ENCODE measurements around the gene AGAP3. TPM values are rescaled to one million over a fixed set of nuclear protein-coding genes. Genes with fewer than 3 reads are reported as not detected.

Gene AGAP3
- total and polyA plus RNA-seq, 4 donors, result 45.7 to 247 (median 134) TPM

DNA sequence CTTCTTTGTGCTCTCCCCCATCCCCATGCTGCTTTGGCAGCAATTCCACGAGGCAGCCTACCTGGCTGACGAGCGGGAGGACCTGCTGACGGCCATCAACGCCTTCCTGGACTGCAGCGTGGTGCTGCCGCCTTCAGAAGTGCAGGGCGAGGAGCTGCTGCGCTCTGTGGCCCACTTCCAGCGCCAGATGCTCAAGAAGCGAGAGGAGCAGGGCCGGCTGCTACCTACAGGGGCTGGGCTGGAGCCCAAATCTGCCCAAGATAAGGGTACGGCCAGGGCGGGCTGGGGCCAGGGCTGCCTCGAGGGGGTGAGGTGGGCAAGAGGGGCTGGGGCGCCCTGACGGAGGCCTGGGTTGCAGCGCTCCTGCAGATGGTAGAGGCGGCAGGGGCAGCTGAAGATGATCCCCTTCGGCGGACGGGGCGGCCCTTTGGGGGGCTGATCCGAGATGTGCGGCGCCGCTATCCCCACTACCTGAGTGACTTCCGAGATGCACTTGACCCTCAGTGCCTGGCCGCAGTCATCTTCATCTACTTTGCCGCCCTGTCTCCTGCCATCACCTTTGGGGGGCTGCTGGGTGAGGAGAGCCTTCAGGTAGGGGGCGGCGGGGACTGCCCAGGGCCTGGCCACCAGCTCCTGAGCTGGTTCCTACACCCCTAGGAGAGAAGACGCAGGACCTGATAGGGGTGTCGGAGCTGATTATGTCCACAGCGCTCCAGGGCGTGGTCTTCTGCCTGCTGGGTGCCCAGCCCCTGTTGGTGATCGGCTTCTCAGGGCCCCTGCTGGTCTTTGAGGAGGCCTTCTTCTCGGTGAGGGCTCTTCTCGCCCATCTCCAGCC, 15.0 kb upstream of the AGAP3 start:
- peaks cover 85% of the 10 kb centered on the region for H3K36me3 ChIP-seq (ENCODE audit: control insufficient read depth, insufficient read depth, low read length)
- no peak for DNase-seq (ENCODE audit: low read depth in 4 of 6, low spot score in 6 of 6)
- H3K9me3 ChIP-seq (ENCODE audit: control insufficient read depth, insufficient read depth, low read length), result no peaks in the 10 kb centered on the region
- H3K27me3 ChIP-seq (ENCODE audit: control insufficient read depth, insufficient read depth, low read length), result no peaks in the 10 kb centered on the region
- no peak overlapping the region for H3K4me3 ChIP-seq (ENCODE audit: low read depth, low read length)
- WGBS (ENCODE audit: insufficient coverage), result 97% methylated on average over 39 of the region's 39 CpGs
- no peak overlapping the region for H3K27ac ChIP-seq (ENCODE audit: low read depth, low read length)
- H3K4me1 ChIP-seq (ENCODE audit: control insufficient read depth, insufficient read depth, low read length), result no peaks in the 10 kb centered on the region

DNA sequence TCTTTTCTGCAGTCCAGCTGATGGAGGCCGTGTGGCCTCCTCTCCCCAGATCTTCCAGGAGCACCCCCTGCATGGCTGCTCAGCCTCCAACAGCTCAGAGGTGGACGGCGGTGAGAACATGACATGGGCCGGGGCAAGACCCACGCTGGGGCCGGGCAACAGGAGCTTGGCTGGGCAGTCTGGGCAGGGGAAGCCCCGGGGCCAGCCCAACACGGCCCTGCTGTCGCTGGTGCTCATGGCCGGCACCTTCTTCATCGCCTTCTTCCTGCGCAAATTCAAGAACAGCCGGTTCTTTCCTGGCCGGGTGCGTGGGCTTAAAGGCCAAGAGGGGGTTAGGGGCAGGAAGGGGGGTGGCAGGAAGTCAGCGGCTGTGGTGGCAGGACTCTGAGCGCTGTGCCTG, 12.3 kb upstream of the AGAP3 start:
- DNase-seq (ENCODE audit: low read depth in 4 of 6, low spot score in 6 of 6), result no peak
- H3K4me3 ChIP-seq (ENCODE audit: low read depth, low read length), result no peak overlapping the region
- peaks cover 16% of the 10 kb centered on the region for H3K4me1 ChIP-seq (ENCODE audit: control insufficient read depth, insufficient read depth, low read length)
- H3K27ac ChIP-seq (ENCODE audit: low read depth, low read length), result no peak overlapping the region
- peaks cover 93% of the 10 kb centered on the region for H3K36me3 ChIP-seq (ENCODE audit: control insufficient read depth, insufficient read depth, low read length)
- no peaks in the 10 kb centered on the region for H3K9me3 ChIP-seq (ENCODE audit: control insufficient read depth, insufficient read depth, low read length)
- WGBS (ENCODE audit: insufficient coverage), result 93% methylated on average over 17 of the region's 17 CpGs
- H3K27me3 ChIP-seq (ENCODE audit: control insufficient read depth, insufficient read depth, low read length), result no peaks in the 10 kb centered on the region

DNA sequence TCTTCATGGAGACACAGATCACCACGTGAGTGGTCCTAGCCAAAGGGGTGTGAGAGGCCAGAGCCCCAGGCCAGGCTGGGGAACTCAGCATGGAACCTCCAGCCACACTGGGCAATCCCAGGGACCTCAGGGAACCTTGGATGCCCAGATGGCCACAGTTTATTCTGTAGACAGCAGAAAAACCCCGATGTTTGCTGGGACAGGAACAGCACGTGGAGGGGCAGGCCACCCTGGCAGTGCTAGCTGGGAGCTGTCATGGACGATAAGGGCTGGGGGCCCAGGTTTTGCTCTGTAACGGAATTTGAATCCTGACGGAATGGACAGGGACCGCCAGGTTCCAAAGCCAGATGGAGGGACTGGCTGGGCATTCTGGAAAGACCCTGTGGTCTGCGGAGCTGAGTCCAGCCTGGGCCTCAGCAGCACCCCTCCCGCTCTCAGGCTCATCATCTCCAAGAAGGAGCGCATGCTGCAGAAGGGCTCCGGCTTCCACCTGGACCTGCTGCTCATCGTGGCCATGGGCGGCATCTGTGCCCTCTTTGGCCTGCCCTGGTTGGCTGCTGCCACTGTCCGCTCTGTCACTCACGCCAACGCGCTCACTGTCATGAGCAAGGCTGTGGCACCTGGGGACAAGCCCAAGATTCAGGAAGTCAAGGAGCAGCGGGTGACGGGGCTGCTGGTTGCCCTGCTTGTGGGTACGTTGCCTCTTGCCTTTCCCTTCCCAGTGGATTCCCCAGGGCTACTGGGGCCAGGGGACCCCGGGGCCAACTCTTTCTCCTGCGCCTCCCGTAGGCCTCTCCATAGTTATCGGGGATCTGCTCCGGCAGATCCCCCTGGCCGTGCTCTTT, 11.2 kb upstream of the AGAP3 start:
- H3K4me3 ChIP-seq (ENCODE audit: low read depth, low read length), result no peak overlapping the region
- peaks cover 27% of the 10 kb centered on the region for H3K4me1 ChIP-seq (ENCODE audit: control insufficient read depth, insufficient read depth, low read length)
- no peak overlapping the region for H3K27ac ChIP-seq (ENCODE audit: low read depth, low read length)
- no peaks in the 10 kb centered on the region for H3K9me3 ChIP-seq (ENCODE audit: control insufficient read depth, insufficient read depth, low read length)
- peaks cover 92% of the 10 kb centered on the region for H3K36me3 ChIP-seq (ENCODE audit: control insufficient read depth, insufficient read depth, low read length)
- WGBS (ENCODE audit: insufficient coverage), result 92% methylated on average over 26 of the region's 26 CpGs
- no peak for DNase-seq (ENCODE audit: low read depth in 4 of 6, low spot score in 6 of 6)
- no peaks in the 10 kb centered on the region for H3K27me3 ChIP-seq (ENCODE audit: control insufficient read depth, insufficient read depth, low read length)

DNA sequence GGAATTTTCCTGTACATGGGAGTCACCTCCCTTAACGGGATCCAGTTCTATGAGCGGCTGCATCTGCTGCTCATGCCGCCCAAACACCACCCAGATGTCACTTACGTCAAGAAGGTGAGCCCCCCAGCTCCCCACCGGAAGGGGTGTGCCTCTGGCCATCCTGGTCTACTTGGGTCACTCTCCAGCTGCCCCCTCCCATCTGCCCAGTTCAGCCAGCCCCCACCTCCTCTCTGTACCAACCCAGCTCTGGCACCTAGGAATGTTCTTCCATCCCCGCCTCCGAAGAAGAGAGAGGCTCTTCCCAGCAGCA, 10.7 kb upstream of the AGAP3 start:
- H3K27ac ChIP-seq (ENCODE audit: low read depth, low read length), result no peak overlapping the region
- no peak for DNase-seq (ENCODE audit: low read depth in 4 of 6, low spot score in 6 of 6)
- peaks cover 86% of the 10 kb centered on the region for H3K36me3 ChIP-seq (ENCODE audit: control insufficient read depth, insufficient read depth, low read length)
- 90% methylated on average over 7 of the region's 7 CpGs for WGBS (ENCODE audit: insufficient coverage)
- H3K27me3 ChIP-seq (ENCODE audit: control insufficient read depth, insufficient read depth, low read length), result no peaks in the 10 kb centered on the region
- no peak overlapping the region for H3K4me3 ChIP-seq (ENCODE audit: low read depth, low read length)
- peaks cover 29% of the 10 kb centered on the region for H3K4me1 ChIP-seq (ENCODE audit: control insufficient read depth, insufficient read depth, low read length)
- no peaks in the 10 kb centered on the region for H3K9me3 ChIP-seq (ENCODE audit: control insufficient read depth, insufficient read depth, low read length)

DNA sequence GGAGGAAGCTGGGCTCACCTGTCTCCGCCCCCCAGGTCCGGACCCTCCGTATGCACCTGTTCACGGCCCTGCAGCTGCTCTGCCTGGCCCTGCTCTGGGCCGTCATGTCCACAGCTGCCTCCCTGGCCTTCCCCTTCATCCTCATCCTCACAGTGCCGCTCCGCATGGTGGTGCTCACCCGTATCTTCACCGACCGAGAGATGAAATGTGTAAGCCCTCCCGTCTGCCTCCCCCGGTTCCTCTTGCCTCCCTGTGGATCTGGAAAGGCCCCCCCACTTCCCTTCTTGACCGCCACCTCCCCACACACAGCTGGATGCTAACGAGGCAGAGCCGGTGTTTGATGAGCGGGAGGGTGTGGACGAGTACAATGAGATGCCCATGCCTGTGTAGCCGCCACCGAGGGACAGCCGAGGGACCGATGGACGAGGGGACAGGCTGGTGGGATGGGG, 10.3 kb upstream of the AGAP3 start:
- H3K27ac ChIP-seq (ENCODE audit: low read depth, low read length), result no peak overlapping the region
- H3K4me1 ChIP-seq (ENCODE audit: control insufficient read depth, insufficient read depth, low read length), result peaks cover 32% of the 10 kb centered on the region
- DNase-seq (ENCODE audit: low read depth in 4 of 6, low spot score in 6 of 6), result no peak
- H3K27me3 ChIP-seq (ENCODE audit: control insufficient read depth, insufficient read depth, low read length), result no peaks in the 10 kb centered on the region
- H3K36me3 ChIP-seq (ENCODE audit: control insufficient read depth, insufficient read depth, low read length), result peaks cover 82% of the 10 kb centered on the region
- H3K4me3 ChIP-seq (ENCODE audit: low read depth, low read length), result no peak overlapping the region
- WGBS (ENCODE audit: insufficient coverage), result 84% methylated on average over 10 of the region's 22 CpGs
- no peaks in the 10 kb centered on the region for H3K9me3 ChIP-seq (ENCODE audit: control insufficient read depth, insufficient read depth, low read length)

DNA sequence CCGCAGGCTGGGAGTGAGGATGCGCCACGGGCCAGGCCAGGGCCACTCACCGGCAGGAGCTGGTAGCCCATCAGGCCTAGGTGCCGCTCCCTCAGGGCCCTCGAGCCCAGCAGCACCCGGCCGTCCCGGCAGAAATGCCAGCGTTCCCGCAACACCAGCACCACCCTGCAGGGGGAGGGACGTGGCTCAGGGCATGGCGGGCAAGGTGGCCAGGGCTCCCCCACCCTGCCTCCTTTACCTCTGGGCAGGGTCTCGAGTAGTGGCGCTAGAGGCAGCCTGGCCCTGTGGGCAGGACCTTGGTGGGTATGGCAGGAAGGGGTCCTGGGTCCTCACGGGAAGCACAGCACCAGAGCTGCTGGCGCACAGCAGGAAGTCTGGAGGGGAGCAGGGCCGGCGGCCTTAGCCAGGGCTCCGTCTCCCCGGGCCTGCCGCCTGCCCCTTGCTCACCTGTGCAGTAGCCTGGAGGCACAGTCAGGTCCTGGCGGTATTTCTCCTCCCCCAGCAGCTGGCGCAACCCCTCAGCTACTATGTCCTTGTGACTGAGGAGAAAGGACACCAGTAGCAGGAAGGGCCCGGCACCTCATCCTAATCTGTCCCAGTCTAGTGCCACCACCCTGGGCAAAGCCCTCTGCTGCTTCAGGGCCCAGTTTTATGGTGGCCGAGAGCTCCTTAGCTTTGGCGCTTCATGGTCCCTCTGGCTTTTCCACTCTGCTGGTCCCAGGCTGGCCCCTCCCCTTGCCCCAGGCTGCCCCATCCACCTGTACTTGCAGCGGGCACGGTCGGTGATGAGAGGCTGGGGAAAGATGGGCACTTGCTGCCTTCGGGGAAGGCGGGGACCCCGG, 9.2 kb upstream of the AGAP3 start:
- Histone ChIP-seq H3K27ac (ENCODE audit: low read depth, low read length) (no peak overlapping the region), H3K36me3 (ENCODE audit: control insufficient read depth, insufficient read depth, low read length) (peaks cover 79% of the 10 kb centered on the region), H3K27me3 (ENCODE audit: control insufficient read depth, insufficient read depth, low read length) (no peaks in the 10 kb centered on the region), H3K9me3 (ENCODE audit: control insufficient read depth, insufficient read depth, low read length) (no peaks in the 10 kb centered on the region), H3K4me3 (ENCODE audit: low read depth, low read length) (no peak overlapping the region), H3K4me1 (ENCODE audit: control insufficient read depth, insufficient read depth, low read length) (peaks cover 42% of the 10 kb centered on the region)
- DNase-seq (ENCODE audit: low read depth in 4 of 6, low spot score in 6 of 6), result no peak
- WGBS (ENCODE audit: insufficient coverage), result 77% methylated on average over 31 of the region's 33 CpGs

DNA sequence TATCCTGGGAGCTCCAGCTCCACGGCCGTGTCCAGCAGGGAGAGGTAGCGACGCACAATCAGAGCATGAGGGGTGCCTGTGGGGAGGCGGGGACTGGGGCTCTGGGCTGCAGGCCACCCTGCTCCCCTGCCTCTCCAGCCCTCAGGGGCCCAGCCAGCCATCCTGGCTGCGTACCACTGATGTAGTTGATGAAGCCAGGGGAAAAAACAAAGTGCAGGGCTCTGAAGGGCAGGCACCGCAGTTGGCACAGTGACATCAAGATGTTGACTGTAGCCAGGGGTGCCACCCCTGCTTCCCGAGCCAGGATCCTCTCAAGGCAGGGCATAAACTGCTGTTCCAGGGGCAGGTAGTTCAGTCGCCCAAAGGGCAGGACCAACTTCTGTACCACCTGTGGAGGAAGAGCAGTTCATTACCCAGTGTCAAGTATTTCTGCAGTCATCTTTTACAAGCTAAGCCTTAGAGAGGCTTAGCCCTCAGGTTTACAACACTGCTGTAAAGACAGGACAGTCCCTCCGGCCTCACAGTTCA, 8.5 kb upstream of the AGAP3 start:
- no peaks in the 10 kb centered on the region for H3K9me3 ChIP-seq (ENCODE audit: control insufficient read depth, insufficient read depth, low read length)
- no peak for DNase-seq (ENCODE audit: low read depth in 4 of 6, low spot score in 6 of 6)
- H3K4me3 ChIP-seq (ENCODE audit: low read depth, low read length), result no peak overlapping the region
- H3K4me1 ChIP-seq (ENCODE audit: control insufficient read depth, insufficient read depth, low read length), result peaks cover 49% of the 10 kb centered on the region
- WGBS (ENCODE audit: insufficient coverage), result 81% methylated on average over 10 of the region's 10 CpGs
- H3K36me3 ChIP-seq (ENCODE audit: control insufficient read depth, insufficient read depth, low read length), result peaks cover 80% of the 10 kb centered on the region
- H3K27ac ChIP-seq (ENCODE audit: low read depth, low read length), result no peak overlapping the region
- no peaks in the 10 kb centered on the region for H3K27me3 ChIP-seq (ENCODE audit: control insufficient read depth, insufficient read depth, low read length)

DNA sequence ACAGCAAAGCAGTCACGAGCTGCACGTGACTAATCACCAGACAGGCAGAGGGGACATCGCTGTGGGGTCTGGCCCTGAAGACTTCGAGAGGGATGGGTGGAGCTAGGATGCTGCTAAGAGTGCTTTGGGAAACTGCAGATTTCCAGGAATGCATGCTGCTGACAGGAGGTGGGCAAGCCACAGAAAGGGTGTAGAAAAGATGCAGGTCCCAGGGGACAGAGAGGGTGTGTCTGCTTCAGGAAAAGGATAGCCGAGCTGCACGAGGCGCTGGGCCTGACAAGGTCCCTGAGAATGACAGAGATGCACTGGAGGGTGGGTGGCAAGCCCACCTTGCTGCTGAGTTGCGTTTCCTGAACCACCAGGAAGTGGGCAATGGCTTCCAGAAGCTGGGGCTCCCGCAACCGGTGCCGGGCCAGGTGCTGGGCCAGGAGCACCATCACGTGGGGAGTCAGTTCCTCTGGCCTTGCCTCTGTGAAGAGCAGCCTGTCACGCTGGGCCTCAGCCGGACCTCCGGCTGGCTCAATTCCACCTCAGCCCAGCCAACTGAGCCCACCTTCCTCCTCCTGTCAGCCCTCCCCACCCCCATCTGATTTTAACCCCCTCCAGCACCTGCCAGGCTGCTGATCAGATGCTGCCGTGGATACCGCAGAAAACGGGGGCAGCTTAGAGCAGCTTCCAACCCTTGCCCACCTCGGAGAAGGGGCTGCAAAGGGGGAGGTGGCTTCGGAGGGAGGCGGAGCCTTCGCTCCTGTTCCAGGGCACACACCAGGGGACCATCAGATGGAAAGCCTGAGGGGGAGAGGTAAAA, 7.8 kb upstream of the AGAP3 start:
- peaks cover 53% of the 10 kb centered on the region for H3K4me1 ChIP-seq (ENCODE audit: control insufficient read depth, insufficient read depth, low read length)
- 37% methylated on average over 20 of the region's 22 CpGs for WGBS (ENCODE audit: insufficient coverage)
- H3K27ac ChIP-seq (ENCODE audit: low read depth, low read length), result no peak overlapping the region
- H3K4me3 ChIP-seq (ENCODE audit: low read depth, low read length), result no peak overlapping the region
- no peak for DNase-seq (ENCODE audit: low read depth in 4 of 6, low spot score in 6 of 6)
- peaks cover 75% of the 10 kb centered on the region for H3K36me3 ChIP-seq (ENCODE audit: control insufficient read depth, insufficient read depth, low read length)
- H3K27me3 ChIP-seq (ENCODE audit: control insufficient read depth, insufficient read depth, low read length), result no peaks in the 10 kb centered on the region
- H3K9me3 ChIP-seq (ENCODE audit: control insufficient read depth, insufficient read depth, low read length), result no peaks in the 10 kb centered on the region

All from spinal cord (tissue), 10 donors.